ENCODE measurements around the gene PFKP.

DNA sequence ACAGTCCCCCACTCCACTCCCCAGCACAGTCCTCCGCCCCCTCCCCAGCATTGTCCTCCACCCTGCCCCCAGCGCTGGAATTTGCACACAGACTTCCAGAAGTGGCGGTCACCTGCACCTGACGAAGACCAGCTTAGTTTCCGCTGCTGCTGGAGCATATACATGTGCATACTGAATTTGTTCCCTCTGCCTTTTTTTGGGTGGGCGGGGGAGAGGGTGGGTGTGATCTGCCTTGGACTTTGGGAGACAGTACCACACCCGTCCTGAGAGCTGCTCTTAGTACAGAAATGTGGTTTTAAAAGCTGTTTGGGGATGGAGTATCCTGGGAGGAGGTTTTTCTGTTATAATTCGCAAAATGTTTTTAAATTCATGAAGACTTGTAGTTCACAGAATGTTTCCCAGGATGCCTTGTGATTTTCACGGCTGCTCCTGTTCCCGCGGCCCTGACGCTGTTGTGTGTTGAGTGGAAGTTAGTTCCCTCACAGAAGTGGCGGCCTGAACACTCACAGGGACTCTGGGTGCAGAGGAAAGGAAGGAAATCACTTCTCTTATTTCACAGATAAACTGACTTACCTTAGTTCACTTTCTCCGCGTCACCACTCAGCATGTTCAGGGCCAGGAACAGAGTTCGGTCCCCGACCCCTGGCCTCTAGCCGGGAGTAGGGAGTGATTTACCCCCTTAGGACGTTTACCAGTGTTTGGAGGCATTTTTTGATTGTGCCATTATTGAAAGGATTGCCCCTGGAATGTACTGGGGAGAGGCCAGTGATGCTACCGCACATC lies 18.6 kb downstream of the PFKP start:
- no peak for TF ChIP-seq POLR2A (IDR thresholded peaks at IDR 0.05; ENCODE audit: low read length)
- no peak for TF ChIP-seq GATA1 (IDR thresholded peaks at IDR 0.05; ENCODE audit: low read depth, low read length)
